Measurements from ENCODE around the gene PPP1R13B. TPM values are rescaled to one million over a fixed set of nuclear protein-coding genes. Genes with fewer than 3 reads are reported as not detected.

The PPP1R13B gene
- polyA plus RNA-seq, 1 donor (not counting 4 experiments of a cell fraction or from before 2014, with no cell fraction given) = 7.7 TPM

GRCh38 chr14:103734081-103734888 lies 113.1 kb downstream of the PPP1R13B start:
- no peak overlapping the region for H3K27ac ChIP-seq (ENCODE audit: control insufficient read depth, insufficient read depth, low read length)
- no peak overlapping the region for H3K4me2 ChIP-seq (ENCODE audit: control insufficient read depth, extremely low read depth, insufficient read depth, low read depth, low read length)
- no peak overlapping the region for H2AFZ ChIP-seq (ENCODE audit: control insufficient read depth, low read length)
- no peaks in the 10 kb centered on the region for H3K9me1 ChIP-seq (ENCODE audit: control insufficient read depth, extremely low read depth, insufficient read depth, low read length)
- no peak overlapping the region for H3K4me3 ChIP-seq (ENCODE audit: control insufficient read depth in 2 of 3, extremely low read depth in 1 of 3, insufficient read depth in 2 of 3, low read depth in 1 of 3, low read length in 3 of 3)
- peaks cover 11% of the 10 kb centered on the region for H3K4me1 ChIP-seq (ENCODE audit: control insufficient read depth, extremely low read depth, insufficient read depth, low read length)
- no peaks in the 10 kb centered on the region for H3K27me3 ChIP-seq (ENCODE audit: control insufficient read depth, extremely low read depth, insufficient read depth, low read length)
- H3K9ac ChIP-seq (ENCODE audit: control insufficient read depth, extremely low read depth, insufficient read depth, low read length) = peak overlapping the region; percentile 18
- no peaks in the 10 kb centered on the region for H3K9me3 ChIP-seq (ENCODE audit: control insufficient read depth, low read depth, low read length)
- peaks cover 44 to 50% of the 10 kb centered on the region in 2 experiments for H3K36me3 ChIP-seq (ENCODE audit: control insufficient read depth in 2 of 2, extremely low read depth in 1 of 2, insufficient read depth in 2 of 2, low read length in 2 of 2)
- FAIRE-seq = no peak
- dilution Hi-C loops (cut with MboI; ENCODE audit: extremely low pct_ligation_motif_present, low sequenced_read_pairs) = no loop called here
- no peaks in the 10 kb centered on the region for H4K20me1 ChIP-seq (ENCODE audit: control insufficient read depth, extremely low read depth, insufficient read depth, low read length)
- TF ChIP-seq EZH2 (IDR thresholded peaks at IDR 0.05; ENCODE audit: low read length) = no peak
- no peaks in the 10 kb centered on the region for H3K79me2 ChIP-seq (ENCODE audit: control insufficient read depth, insufficient read depth, low read length)
- no peak for DNase-seq (ENCODE audit: low read depth, low spot score)

- Histone ChIP-seq H3K27ac (ENCODE audit: control insufficient read depth, insufficient read depth, low read length) (peak overlapping the region; percentile 55), H3K9me1 (ENCODE audit: control insufficient read depth, extremely low read depth, insufficient read depth, low read length) (no peaks in the 10 kb centered on the region)
- dilution Hi-C loops (cut with MboI; ENCODE audit: extremely low pct_ligation_motif_present, low sequenced_read_pairs) = no loop called here
These were observed 113.7 kb downstream of the PPP1R13B start for GRCh38 chr14:103733651-103734050.

More at GRCh38 chr14:103733651-103734050, 113.7 kb downstream of the PPP1R13B start:
- Histone ChIP-seq H3K4me3 (ENCODE audit: control insufficient read depth in 2 of 3, extremely low read depth in 1 of 3, insufficient read depth in 2 of 3, low read depth in 1 of 3, low read length in 3 of 3) (no peak overlapping the region), H3K9me3 (ENCODE audit: control insufficient read depth, low read depth, low read length) (no peaks in the 10 kb centered on the region), H3K36me3 (ENCODE audit: control insufficient read depth in 2 of 2, extremely low read depth in 1 of 2, insufficient read depth in 2 of 2, low read length in 2 of 2) (peaks cover 47 to 54% of the 10 kb centered on the region in 2 experiments), H3K4me2 (ENCODE audit: control insufficient read depth, extremely low read depth, insufficient read depth, low read depth, low read length) (peak overlapping the region; percentile 7), H4K20me1 (ENCODE audit: control insufficient read depth, extremely low read depth, insufficient read depth, low read length) (no peaks in the 10 kb centered on the region), H3K79me2 (ENCODE audit: control insufficient read depth, insufficient read depth, low read length) (no peaks in the 10 kb centered on the region), H3K4me1 (ENCODE audit: control insufficient read depth, extremely low read depth, insufficient read depth, low read length) (peaks cover 11% of the 10 kb centered on the region), H2AFZ (ENCODE audit: control insufficient read depth, low read length) (no peak overlapping the region), H3K27me3 (ENCODE audit: control insufficient read depth, extremely low read depth, insufficient read depth, low read length) (no peaks in the 10 kb centered on the region), H3K9ac (ENCODE audit: control insufficient read depth, extremely low read depth, insufficient read depth, low read length) (peak overlapping the region; percentile 22)
- TF ChIP-seq CTCF (optimal IDR thresholded peaks at IDR 0.05 in 1 of 3, IDR thresholded peaks at IDR 0.05 in 1 of 3, conservative IDR thresholded peaks at IDR 0.05 in 1 of 3; ENCODE audit: extremely low read depth in 1 of 3, insufficient read depth in 2 of 3, low read length in 3 of 3) = no peak
- no peak for TF ChIP-seq EZH2 (IDR thresholded peaks at IDR 0.05; ENCODE audit: low read length)
- FAIRE-seq (no peak), DNase-seq (ENCODE audit: low read depth, low spot score) (no peak)
